ENCODE results near the gene MARCHF5.
"Not testable (repeated sequence)": the region's sequence is repeated elsewhere in the genome, so short reads cannot be mapped to it uniquely, and the experiment has no call there.

The MARCHF5 gene

GRCh38 chr10:92387289-92387940 is 96.4 kb downstream of the MARCHF5 start:
- peak; percentile 10 for DNase-seq (ENCODE audit: low read depth, low spot score)

- DNase-seq (ENCODE audit: low read depth, low spot score): not testable (repeated sequence)
These were observed 102.2 kb downstream of the MARCHF5 start for GRCh38 chr10:92393173-92393572.

GRCh38 chr10:92395271-92395670 is 104.3 kb downstream of the MARCHF5 start:
- no peak for DNase-seq (ENCODE audit: low read depth, low spot score)

- not testable (repeated sequence) for DNase-seq (ENCODE audit: low read depth, low spot score)
These were observed 111.3 kb downstream of the MARCHF5 start for GRCh38 chr10:92402234-92402633.

Data from brain pericyte (primary cell).